SK-N-SH (cell line): ENCODE measurements around the gene GPN2.

Experiments
- CHD2 ChIP-seq: fragments of 150-350 bp; IDR thresholded peaks from 2 replicates; pipeline ENCODE4 v1.6.1; 2018; ENCODE audit warnings: low read length; ENCODE audit not compliant: partially characterized antibody
- EP300 ChIP-seq, 2 experiments: IDR thresholded peaks; 2 replicates each; pipeline versions ENCODE4 v1.4.0 to v1.6.1; 2012; ENCODE audit warnings: borderline replicate concordance in 1 of 2, low read depth in 1 of 2, low read length in 1 of 2
- MXI1 ChIP-seq: IDR thresholded peaks from 2 replicates; pipeline ENCODE4 v1.6.1; 2012; ENCODE audit warnings: mild to moderate bottlenecking, low read depth, low read length, improper control_type of control experiment
- RXRA ChIP-seq: IDR thresholded peaks from 2 replicates; pipeline ENCODE4 v1.4.0; 2012; ENCODE audit warnings: low read depth, mild to moderate bottlenecking, borderline replicate concordance
- TCF12 ChIP-seq: IDR thresholded peaks from 2 replicates; pipeline ENCODE4 v1.4.0; 2012
- USF1 ChIP-seq: IDR thresholded peaks from 2 replicates; pipeline ENCODE4 v1.4.0; 2012; ENCODE audit warnings: low read depth, borderline replicate concordance
- YY1 ChIP-seq: IDR thresholded peaks from 2 replicates; pipeline ENCODE4 v1.4.0; 2012; ENCODE audit warnings: low read depth, mild to moderate bottlenecking
- ZBTB33 ChIP-seq: IDR thresholded peaks from 2 replicates; pipeline ENCODE4 v1.4.0; 2012; ENCODE audit warnings: low read depth, borderline replicate concordance
- TF ChIP-seq, protein P1 (sequence below): fragments of 200-600 bp; sonication (generic); IDR thresholded peaks from 2 replicates; pipeline ENCODE4 v1.6.1; 2017; ENCODE audit warnings: antibody characterized with exemption, mild to moderate bottlenecking, moderate library complexity
- TF ChIP-seq, protein P2 (sequence below): IDR thresholded peaks from 2 replicates; pipeline ENCODE4 v1.6.1; 2012; ENCODE audit warnings: mild to moderate bottlenecking, low read depth, low read length, moderate library complexity

DNA sequence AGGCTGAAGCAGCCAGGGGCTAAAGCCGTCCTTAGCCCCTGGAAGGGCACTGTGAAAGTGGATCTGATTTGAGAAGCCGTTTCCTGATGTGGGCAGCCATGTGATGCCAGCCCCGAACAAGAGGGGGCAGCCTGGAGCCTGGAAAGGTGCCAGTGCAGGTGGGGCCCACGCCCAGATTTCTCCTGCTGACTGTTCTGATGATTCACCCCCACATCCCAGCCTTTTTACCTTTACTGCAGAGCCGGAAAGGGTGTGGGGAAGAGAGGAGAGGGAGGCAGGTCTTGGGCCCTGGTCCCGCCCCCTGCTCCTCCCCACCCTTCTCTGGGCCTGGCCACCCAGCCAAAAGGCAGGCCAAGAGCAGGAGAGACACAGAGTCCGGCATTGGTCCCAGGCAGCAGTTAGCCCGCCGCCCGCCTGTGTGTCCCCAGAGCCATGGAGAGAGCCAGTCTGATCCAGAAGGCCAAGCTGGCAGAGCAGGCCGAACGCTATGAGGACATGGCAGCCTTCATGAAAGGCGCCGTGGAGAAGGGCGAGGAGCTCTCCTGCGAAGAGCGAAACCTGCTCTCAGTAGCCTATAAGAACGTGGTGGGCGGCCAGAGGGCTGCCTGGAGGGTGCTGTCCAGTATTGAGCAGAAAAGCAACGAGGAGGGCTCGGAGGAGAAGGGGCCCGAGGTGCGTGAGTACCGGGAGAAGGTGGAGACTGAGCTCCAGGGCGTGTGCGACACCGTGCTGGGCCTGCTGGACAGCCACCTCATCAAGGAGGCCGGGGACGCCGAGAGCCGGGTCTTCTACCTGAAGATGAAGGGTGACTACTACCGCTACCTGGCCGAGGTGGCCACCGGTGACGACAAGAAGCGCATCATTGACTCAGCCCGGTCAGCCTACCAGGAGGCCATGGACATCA, 27.1 kb downstream of the GPN2 start, which contains the start of gene SFN:
- TF ChIP-seq, protein P1, sequence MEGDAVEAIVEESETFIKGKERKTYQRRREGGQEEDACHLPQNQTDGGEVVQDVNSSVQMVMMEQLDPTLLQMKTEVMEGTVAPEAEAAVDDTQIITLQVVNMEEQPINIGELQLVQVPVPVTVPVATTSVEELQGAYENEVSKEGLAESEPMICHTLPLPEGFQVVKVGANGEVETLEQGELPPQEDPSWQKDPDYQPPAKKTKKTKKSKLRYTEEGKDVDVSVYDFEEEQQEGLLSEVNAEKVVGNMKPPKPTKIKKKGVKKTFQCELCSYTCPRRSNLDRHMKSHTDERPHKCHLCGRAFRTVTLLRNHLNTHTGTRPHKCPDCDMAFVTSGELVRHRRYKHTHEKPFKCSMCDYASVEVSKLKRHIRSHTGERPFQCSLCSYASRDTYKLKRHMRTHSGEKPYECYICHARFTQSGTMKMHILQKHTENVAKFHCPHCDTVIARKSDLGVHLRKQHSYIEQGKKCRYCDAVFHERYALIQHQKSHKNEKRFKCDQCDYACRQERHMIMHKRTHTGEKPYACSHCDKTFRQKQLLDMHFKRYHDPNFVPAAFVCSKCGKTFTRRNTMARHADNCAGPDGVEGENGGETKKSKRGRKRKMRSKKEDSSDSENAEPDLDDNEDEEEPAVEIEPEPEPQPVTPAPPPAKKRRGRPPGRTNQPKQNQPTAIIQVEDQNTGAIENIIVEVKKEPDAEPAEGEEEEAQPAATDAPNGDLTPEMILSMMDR: peak; percentile 41; the same call in 1 of the 2 replicates
- TF ChIP-seq CHD2: no peak
- TF ChIP-seq TCF12: no peak
- no peak for TF ChIP-seq EP300 (IDR thresholded peaks at IDR 0.05; ENCODE audit: borderline replicate concordance in 1 of 2, low read depth in 1 of 2, low read length in 1 of 2)
- TF ChIP-seq YY1: no peak
- no peak for TF ChIP-seq USF1
- no peak for TF ChIP-seq RXRA
- TF ChIP-seq MXI1: no peak
- TF ChIP-seq, protein P2, sequence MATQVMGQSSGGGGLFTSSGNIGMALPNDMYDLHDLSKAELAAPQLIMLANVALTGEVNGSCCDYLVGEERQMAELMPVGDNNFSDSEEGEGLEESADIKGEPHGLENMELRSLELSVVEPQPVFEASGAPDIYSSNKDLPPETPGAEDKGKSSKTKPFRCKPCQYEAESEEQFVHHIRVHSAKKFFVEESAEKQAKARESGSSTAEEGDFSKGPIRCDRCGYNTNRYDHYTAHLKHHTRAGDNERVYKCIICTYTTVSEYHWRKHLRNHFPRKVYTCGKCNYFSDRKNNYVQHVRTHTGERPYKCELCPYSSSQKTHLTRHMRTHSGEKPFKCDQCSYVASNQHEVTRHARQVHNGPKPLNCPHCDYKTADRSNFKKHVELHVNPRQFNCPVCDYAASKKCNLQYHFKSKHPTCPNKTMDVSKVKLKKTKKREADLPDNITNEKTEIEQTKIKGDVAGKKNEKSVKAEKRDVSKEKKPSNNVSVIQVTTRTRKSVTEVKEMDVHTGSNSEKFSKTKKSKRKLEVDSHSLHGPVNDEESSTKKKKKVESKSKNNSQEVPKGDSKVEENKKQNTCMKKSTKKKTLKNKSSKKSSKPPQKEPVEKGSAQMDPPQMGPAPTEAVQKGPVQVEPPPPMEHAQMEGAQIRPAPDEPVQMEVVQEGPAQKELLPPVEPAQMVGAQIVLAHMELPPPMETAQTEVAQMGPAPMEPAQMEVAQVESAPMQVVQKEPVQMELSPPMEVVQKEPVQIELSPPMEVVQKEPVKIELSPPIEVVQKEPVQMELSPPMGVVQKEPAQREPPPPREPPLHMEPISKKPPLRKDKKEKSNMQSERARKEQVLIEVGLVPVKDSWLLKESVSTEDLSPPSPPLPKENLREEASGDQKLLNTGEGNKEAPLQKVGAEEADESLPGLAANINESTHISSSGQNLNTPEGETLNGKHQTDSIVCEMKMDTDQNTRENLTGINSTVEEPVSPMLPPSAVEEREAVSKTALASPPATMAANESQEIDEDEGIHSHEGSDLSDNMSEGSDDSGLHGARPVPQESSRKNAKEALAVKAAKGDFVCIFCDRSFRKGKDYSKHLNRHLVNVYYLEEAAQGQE: no peak
- no peak for TF ChIP-seq ZBTB33
